GOT3 (cell line): ENCODE data around the gene AP5Z1.

Experiments
- DNase-seq: peaks from one replicate; lab custom pipeline; 2025; ENCODE audit warnings: mixed read lengths; lab: John Stamatoyannopoulos, UW

The AP5Z1 gene

DNA sequence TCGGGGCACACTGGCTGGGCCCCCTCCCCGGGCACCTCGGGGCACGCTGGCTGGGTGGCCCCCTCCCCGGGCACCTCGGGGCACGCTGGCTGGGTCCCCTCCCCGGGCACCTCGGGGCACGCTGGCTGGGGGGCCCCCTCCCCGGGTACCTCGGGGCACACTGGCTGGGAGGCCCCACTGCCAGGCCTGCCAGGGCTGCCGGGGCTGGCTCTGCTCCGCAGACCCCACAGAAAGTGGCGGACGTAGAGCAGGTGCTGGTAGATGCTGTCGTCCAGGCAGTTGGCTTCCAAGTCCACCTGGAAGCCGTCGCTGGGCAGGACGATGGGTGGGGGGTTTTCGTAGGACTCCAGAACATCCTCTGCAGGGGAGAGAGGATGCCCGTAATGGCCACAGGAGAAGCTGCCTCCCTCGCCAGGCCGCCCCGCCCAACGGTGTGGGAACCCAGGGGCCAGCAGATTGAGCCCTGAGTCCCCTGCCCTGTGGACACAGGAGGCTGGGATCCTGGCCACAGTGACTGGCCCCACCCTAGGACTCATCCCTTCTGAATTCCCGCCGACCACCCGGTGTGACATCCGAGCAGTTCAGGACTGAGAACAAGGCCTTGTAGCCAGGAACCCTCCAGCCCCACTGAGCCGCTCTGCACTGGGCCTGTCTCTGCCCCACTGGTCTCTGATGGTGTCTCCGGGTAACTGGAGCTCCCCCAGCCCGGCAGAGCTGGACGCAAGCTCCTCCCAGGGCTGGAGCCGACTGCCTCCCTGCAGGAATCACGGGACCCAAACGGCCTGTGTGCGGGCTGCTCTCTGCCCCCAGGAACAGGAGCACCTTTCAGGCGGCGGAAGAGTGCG, 28.2 kb downstream of the AP5Z1 start:
- DNase-seq, result no peak

DNA sequence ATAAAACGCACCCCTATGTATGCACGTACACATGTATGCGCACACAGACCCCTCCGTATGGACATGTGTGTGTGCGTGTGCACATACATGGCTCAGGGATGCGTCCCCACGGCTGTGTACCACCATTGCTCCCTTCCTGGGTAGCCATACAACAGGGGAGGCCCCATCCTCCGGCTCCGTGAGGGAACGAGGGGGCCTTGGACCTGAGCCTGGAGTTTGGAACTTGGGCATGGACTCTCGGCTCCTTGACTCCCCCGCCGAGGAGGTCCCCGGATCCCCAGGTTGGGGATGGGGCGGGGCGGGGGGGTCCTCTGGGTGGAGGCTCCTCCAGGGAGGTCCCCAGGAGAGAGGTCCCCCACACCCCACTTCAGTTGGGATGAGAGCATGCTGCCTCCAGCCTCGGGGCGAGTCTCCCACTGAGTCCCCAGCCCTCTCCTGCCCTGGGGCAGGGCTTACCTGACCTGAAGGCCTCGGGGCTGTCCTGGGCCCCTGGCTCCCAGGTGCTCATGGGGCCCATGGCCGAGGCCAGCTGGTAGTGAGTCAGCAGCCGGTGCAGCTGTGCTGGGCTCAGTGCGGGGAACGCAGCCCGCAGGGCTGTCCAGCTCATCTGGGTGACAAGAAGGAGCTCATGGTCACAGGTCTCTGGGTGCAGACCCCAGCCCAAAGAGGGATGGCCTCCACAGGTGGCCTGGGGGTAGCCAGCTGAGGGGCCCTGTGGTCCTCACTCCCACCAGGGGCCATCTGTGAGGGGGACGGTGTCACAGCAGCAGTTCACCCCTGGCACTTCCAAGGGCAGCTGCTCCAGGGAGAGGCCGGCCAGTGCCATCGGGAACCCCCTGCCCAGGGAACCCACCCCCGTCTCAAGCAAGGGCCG, 29.9 kb downstream of the AP5Z1 start:
- no peak for DNase-seq

GRCh38 chr7:4805984-4806300, 30.5 kb downstream of the AP5Z1 start:
- DNase-seq, result no peak

DNA sequence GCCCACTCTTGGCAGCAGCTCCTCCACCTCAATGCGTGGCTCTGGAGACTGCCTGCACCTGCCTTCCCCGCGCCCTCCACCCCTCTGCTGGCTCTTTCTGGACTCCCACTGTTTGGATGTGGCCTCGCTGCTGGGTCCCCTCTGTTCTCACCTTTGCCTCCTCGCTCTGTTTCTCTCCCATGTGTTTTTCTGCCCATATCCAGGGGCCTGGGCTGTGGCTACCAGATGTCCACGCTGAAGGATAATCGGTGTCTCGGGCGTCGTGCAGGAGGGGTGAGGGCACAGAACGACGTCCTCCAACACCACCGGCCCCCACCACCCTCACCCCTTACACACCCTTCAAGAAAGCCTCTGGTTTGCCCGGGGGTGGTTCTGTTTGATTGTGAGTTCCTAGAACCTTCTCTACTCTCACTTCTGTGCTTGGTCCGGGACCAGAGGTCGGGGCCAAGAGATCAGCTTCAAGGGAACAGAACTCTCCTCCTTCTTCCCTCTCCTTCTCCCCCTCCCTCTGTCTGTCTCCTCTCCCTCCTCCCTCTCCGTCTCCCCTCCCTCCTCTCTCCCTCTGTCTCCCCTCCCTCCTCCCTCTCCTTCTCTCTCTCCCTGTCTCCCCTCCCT, 31.7 kb downstream of the AP5Z1 start:
- DNase-seq, result no peak

DNA sequence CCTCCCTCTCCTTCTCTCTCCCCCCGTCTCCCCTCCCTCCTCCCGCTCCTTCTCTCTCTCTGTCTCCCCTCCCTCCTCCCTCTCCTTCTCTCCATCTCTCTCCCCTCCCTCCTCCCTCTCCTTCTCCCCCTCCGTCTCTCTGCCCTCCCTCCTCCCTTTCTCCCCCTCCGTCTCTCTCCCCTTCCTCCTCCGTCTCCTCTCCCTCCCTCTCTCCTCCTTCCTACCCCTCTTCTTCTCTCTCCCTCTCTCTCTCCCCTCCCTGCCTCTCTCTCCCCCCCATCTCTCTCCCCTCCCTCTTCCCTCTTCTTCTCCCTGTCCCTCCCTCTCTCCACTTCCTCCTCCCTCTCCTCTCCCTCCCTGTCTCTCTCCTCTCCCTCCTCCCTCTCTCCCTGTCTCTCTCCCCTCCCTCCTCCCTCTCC, 32.2 kb downstream of the AP5Z1 start:
- DNase-seq, result no peak

GRCh38 chr7:4808026-4808425, 32.6 kb downstream of the AP5Z1 start:
- no peak for DNase-seq

- DNase-seq, result no peak
These were observed 33.1 kb downstream of the AP5Z1 start for GRCh38 chr7:4808565-4808964.

DNA sequence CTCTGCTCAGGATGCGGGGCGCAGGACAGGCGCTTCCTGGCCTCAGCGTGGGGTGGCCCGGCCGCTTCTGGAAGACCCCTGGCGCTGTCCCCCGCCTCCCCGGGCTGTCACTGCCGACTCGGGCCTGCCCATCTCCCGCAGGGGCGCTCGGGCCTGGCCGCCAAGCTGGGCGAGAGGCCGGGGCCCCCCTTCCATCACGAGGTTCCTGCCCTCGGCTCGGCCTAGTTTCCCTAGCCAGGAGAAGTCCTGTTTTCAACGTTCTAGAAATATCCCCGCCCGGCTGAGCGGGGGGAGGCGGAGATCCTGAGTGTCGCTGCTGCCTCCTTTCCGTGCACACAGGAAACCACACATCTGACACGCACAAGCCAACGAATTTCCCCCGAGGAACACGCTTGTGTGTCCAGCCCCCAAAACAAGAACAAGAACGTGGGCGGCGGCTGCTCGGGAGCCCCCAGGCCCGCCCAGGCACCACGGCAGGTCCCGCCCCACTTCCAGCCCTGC, 33.7 kb downstream of the AP5Z1 start:
- DNase-seq, result no peak

DNA sequence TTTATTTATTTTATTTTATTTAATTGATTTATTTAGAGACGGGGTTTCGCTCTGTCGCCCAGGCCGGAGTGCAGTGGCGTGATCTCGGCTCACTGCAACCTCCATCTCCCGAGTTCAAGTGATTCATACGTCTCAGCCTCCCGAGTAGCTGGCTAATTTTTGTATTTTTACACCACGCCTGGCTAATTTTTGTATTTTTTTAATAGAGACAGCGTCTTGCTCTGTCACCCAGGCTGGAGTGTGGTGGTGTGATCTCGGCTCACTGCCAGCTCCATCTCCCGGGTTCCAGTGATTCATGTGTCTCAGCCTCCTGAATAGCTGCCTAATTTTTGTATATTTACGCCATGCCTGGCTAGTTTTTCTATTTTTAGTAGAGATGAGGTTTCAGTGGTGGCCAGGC, 34.2 kb downstream of the AP5Z1 start:
- no peak for DNase-seq

- no peak for DNase-seq
These were observed 39.0 kb downstream of the AP5Z1 start for GRCh38 chr7:4814433-4814832.

- no peak for DNase-seq
These were observed 39.7 kb downstream of the AP5Z1 start for GRCh38 chr7:4815121-4815520.

GRCh38 chr7:4815609-4816418, 40.4 kb downstream of the AP5Z1 start:
- DNase-seq, result no peak

DNA sequence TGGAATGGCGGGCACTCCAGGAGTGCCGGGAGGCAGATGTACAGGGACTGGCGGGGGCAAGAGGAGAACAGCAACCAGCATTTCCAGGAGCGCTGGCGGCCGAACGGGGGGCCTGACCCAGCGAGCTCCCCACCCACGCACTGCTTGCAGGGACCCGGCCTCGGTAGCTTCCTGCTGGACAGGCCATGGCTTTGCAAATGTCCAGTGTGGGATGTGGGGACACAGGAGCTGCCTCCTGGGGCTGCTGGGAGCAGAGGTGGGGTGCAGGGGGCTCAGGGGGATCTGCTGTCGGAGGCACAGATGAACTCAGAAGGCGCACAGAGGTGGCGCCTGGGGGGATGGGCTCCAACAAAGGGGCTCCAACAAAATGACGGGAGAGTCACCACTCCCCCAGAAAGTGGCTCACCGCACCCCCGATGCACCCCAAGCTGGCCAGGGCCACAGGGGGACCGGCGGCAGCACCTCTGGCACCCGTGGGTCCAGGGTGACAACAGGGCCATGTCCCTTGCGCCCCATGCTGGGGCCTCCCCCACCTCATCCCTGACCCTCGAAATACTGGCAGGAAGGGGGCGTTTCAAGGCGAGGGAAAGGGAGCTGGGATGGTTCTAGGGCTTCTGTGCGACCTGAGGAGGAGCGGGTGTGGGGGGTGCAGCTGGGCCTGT, 41.1 kb downstream of the AP5Z1 start:
- no peak for DNase-seq

GRCh38 chr7:4817178-4817901, 41.9 kb downstream of the AP5Z1 start:
- no peak for DNase-seq

DNA sequence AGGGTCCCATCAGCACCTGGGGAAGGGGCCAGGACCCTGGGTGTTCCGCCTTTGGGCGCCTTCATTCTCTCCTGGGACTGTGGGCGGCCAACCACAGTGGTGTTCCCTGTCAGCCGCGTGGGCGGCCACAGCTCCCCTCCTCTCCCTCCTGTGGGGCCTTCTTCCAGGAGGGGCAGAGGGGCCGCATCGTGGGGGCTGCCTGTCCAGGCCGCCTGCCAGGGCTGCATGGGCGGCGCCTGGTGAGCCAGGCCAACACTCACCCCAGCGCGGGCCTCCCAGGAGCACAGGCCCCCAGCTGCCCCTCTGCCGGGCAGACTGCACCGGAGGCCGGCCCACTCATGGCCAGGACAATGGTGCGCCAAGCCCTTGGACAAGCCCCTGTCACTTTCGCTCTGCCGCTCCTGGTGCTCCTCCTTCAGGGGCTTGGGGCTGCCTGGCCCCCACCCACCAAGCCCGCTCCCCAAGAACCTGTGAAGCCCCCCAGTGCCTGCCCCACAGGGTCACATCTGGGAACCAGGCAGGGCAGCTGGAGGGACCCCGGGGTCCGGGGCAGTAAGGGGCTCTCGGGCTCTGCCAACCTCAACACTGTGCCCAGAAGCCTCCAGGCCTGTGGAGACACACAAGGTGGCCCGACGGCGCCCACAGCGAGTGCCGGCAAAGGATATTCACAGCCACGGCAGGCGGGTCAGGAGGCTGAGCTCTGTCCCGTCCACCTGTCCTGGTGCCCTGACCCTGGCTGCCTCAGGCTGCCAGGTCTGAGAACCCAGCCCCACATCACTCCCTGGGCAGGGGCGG, 42.8 kb downstream of the AP5Z1 start:
- DNase-seq, result no peak

DNA sequence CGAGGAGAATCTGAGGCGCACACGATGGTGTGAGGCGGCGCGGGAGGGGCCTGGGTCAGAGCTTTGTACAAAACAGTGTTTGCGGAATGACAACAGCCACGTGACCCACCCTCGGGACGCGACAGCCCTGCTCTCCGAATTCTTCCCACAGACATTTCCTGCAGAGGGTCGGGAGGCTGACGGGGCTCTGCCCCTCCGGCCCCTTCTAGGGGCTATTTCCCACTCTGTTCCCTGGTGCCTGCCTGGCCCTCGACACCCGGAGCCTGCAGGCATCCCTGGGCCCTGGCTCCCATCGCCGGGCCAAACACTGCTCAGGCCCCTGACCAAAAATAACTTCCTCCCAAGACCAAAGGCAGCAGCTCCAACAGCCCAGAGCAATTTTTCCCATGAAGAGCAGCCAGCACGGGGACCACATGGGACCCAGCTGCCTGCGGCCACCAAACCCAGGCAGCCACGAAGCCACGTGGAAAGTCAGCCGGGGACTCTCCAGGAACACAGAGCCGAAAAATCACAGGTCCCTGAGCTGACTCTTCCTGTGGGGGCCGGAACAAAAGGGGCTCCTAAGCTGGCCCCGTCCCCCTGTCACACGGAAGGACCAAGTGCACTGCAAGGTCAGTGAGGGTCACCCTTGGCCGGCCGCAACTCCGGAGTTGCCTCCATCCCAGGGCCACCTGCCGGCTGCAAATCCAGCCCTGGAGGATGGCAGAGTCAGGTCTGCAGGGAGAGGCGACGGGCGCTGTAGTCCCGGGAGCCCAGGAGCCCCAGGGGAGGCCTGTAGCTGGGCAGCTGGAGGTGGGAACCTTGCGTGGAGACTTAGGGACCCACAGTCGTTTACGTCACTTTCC, 44.4 kb downstream of the AP5Z1 start:
- no peak for DNase-seq

GRCh38 chr7:4820405-4820966, 45.1 kb downstream of the AP5Z1 start:
- DNase-seq, result no peak

DNA sequence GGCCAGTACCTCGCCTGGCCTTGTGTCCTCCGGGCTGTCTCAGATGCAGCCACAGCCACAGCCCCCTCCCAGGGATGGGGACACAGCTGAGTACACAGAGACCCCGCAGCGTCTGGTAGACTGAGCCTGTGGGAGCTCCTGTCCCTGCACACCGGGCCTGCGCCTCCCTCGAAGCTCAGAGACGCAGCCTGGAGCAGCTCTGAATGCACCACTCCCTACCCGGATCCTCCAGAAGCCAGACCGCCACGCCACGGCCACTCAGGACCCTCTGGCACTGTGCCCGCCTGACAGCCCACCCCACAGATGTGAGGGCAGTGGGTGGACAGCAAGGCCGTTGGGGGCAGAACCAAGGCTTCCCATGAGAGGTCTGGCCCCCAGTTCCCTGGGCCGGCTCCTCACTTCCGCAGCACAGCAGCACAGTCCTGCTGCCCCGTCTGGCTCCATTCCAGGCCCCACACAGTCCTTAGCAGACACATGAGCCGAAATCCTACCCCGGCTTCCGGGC, 45.6 kb downstream of the AP5Z1 start:
- DNase-seq, result no peak
